Measurements from ENCODE around the gene C12orf43.

GRCh38 chr12:120970310-120970709 lies 46.0 kb downstream of the C12orf43 start:
- TF ChIP-seq, protein P1, sequence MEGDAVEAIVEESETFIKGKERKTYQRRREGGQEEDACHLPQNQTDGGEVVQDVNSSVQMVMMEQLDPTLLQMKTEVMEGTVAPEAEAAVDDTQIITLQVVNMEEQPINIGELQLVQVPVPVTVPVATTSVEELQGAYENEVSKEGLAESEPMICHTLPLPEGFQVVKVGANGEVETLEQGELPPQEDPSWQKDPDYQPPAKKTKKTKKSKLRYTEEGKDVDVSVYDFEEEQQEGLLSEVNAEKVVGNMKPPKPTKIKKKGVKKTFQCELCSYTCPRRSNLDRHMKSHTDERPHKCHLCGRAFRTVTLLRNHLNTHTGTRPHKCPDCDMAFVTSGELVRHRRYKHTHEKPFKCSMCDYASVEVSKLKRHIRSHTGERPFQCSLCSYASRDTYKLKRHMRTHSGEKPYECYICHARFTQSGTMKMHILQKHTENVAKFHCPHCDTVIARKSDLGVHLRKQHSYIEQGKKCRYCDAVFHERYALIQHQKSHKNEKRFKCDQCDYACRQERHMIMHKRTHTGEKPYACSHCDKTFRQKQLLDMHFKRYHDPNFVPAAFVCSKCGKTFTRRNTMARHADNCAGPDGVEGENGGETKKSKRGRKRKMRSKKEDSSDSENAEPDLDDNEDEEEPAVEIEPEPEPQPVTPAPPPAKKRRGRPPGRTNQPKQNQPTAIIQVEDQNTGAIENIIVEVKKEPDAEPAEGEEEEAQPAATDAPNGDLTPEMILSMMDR (conservative IDR thresholded peaks at IDR 0.05; ENCODE audit: low read depth, low read length) = no peak
- no peak for TF ChIP-seq EZH2 (IDR thresholded peaks at IDR 0.05; ENCODE audit: low read length, unreplicated experiment)
- no peak for TF ChIP-seq EZH2phosphoT487 (IDR thresholded peaks at IDR 0.05; ENCODE audit: borderline replicate concordance, low read length)
